ENCODE data around the gene HSPG2. TPM values are rescaled to one million over a fixed set of nuclear protein-coding genes. Genes with fewer than 3 reads are reported as not detected.

HSPG2 gene
- total RNA-seq, 1 experiment from 2014 or later, result 171 TPM

DNA sequence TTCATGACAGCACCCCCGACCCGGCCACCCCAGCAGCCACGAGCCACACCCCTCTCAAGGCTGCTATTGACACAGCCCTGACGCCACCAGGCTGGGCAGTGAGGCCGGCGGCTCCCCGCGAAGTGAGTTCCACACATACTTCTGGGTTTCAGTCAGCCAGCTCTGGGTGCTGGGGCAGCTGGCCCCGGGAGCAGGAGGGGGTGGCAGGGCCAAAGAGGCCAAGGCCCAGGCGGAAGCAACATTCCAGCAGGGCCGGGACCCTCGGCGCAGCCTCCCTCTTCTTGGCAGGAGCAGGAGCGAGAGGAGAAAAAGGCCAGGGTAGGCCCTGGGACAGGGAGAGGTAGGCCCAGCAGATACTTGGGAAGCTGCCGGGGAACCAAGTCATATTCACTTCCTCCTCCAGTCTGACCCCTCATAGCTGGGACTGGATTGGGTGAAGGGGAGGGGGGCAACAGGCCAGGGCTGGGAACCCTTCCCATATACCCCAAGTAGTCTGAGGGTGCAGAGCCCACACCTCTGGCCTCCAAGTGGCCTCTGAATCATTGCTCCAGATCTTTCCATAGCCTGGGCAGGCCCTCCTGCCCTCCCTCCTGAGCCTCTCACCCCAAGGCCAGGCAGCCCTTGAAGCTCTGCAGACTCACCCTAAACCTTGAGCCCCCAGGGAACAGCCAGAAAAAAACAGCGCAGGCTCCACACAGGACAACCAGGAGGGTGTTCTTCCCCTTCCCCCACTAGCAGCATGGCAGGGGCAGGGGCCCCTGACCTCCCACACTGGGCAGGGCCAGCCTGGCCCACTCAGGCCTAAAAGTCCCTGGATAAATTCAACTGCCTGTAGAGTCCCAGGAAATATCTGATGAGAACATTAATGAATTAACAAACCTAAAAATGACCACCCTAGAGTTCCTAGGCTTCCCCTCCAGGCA lies 5.7 kb downstream of the HSPG2 start:
- DNase-seq (ENCODE audit: low read depth, low spot score) (no peak), ATAC-seq (peak; percentile 31; the same call in 1 of the 2 replicates)
- POLR2A ChIA-PET, result interaction anchor here (0.6 kb wide), 1 partner anchor 37 kb away, joined by 3 read pairs; no protein-coding TSS in a partner anchor
- Histone ChIP-seq H3K4me3 (ENCODE audit: low read depth in 2 of 2, low read length in 2 of 2) (peak overlapping the region in 1 of 2 experiments; percentile 17; a peak in 1 of 4 replicates), H3K4me1 (ENCODE audit: control insufficient read depth, insufficient read depth, low read length) (peaks cover 64% of the 10 kb centered on the region), H3K36me3 (ENCODE audit: control insufficient read depth, insufficient read depth, low read length) (no peaks in the 10 kb centered on the region; the same call in 1 of the 2 replicates), H3K27me3 (ENCODE audit: control insufficient read depth, insufficient read depth, low read length) (no peaks in the 10 kb centered on the region), H3K27ac (ENCODE audit: low read length) (peak overlapping the region; percentile 95), H3K9me3 (ENCODE audit: control insufficient read depth, insufficient read depth, low read depth, low read length) (no peaks in the 10 kb centered on the region)
- in situ Hi-C loops (cut with HindIII; ENCODE audit: low pct_unique_long_range_greater_than_20kb, low sequenced_read_pairs), result no loop called here
- no TSS peak for BruUV-seq (replicated peaks)
- TF ChIP-seq, protein P1, sequence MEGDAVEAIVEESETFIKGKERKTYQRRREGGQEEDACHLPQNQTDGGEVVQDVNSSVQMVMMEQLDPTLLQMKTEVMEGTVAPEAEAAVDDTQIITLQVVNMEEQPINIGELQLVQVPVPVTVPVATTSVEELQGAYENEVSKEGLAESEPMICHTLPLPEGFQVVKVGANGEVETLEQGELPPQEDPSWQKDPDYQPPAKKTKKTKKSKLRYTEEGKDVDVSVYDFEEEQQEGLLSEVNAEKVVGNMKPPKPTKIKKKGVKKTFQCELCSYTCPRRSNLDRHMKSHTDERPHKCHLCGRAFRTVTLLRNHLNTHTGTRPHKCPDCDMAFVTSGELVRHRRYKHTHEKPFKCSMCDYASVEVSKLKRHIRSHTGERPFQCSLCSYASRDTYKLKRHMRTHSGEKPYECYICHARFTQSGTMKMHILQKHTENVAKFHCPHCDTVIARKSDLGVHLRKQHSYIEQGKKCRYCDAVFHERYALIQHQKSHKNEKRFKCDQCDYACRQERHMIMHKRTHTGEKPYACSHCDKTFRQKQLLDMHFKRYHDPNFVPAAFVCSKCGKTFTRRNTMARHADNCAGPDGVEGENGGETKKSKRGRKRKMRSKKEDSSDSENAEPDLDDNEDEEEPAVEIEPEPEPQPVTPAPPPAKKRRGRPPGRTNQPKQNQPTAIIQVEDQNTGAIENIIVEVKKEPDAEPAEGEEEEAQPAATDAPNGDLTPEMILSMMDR (IDR thresholded peaks at IDR 0.05), result no peak
- TF ChIP-seq POLR2AphosphoS5 (IDR thresholded peaks at IDR 0.05; ENCODE audit: low read depth, low read length), result 0 out of 2 replicates have a peak, but pooled peaks have one; percentile 32
- intact Hi-C loops (cut with micrococcal nuclease; ENCODE audit: unreplicated experiment), result no loop called here
- CTCF ChIA-PET, result no interaction called here

DNA sequence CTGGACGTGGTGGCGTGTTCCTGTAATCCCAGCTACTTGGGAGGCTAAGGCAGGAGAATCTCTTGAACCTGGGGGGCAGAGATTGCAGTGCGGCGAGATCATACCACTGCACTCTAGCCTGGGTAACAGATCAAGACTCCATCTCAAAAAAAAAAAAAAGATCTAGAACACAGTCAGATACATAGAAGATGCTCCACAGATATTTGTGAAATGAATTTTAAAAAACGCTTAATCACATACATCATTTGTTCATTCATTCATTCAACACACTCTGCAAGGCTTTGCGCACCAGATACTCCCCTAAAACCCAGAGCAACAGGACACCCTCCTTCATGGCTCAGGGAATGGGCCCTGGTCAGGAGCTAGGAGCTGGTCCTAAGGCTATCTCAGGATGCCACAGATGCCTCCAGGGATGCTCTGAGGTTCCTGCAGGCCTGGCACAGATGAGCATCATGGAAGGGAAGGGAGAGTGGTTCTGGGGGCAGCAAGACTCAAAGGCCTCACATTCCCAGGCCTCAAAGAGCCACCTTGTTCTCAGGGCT lies 6.4 kb downstream of the HSPG2 start:
- no peak for ATAC-seq
- peak overlapping the region; percentile 95 for H3K27ac ChIP-seq (ENCODE audit: low read length)
- H3K4me1 ChIP-seq (ENCODE audit: control insufficient read depth, insufficient read depth, low read length), result peaks cover 70% of the 10 kb centered on the region
- H3K4me3 ChIP-seq (ENCODE audit: low read depth in 2 of 2, low read length in 2 of 2), result peak overlapping the region in 1 of 2 experiments; percentile 17; a peak in 1 of 4 replicates
- no peak for DNase-seq (ENCODE audit: low read depth, low spot score)
- no TSS peak for BruUV-seq (replicated peaks)
- CTCF ChIA-PET, result no interaction called here
- in situ Hi-C loops (cut with HindIII; ENCODE audit: low pct_unique_long_range_greater_than_20kb, low sequenced_read_pairs), result no loop called here
- TF ChIP-seq, protein P1 (IDR thresholded peaks at IDR 0.05), result no peak
- TF ChIP-seq SIN3A (IDR thresholded peaks at IDR 0.05; ENCODE audit: borderline replicate concordance, insufficient read depth, low read depth, low read length) (no peak), TCF7L2 (IDR thresholded peaks at IDR 0.05; ENCODE audit: low read depth, low read length) (no peak), POLR2AphosphoS5 (IDR thresholded peaks at IDR 0.05; ENCODE audit: low read depth, low read length) (no peak)
- TF ChIP-seq, protein P2, sequence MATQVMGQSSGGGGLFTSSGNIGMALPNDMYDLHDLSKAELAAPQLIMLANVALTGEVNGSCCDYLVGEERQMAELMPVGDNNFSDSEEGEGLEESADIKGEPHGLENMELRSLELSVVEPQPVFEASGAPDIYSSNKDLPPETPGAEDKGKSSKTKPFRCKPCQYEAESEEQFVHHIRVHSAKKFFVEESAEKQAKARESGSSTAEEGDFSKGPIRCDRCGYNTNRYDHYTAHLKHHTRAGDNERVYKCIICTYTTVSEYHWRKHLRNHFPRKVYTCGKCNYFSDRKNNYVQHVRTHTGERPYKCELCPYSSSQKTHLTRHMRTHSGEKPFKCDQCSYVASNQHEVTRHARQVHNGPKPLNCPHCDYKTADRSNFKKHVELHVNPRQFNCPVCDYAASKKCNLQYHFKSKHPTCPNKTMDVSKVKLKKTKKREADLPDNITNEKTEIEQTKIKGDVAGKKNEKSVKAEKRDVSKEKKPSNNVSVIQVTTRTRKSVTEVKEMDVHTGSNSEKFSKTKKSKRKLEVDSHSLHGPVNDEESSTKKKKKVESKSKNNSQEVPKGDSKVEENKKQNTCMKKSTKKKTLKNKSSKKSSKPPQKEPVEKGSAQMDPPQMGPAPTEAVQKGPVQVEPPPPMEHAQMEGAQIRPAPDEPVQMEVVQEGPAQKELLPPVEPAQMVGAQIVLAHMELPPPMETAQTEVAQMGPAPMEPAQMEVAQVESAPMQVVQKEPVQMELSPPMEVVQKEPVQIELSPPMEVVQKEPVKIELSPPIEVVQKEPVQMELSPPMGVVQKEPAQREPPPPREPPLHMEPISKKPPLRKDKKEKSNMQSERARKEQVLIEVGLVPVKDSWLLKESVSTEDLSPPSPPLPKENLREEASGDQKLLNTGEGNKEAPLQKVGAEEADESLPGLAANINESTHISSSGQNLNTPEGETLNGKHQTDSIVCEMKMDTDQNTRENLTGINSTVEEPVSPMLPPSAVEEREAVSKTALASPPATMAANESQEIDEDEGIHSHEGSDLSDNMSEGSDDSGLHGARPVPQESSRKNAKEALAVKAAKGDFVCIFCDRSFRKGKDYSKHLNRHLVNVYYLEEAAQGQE (IDR thresholded peaks at IDR 0.05; ENCODE audit: insufficient read depth in 1 of 2, low read depth in 2 of 2, low read length in 1 of 2), result no peak
- H3K9me3 ChIP-seq (ENCODE audit: control insufficient read depth, insufficient read depth, low read depth, low read length), result no peaks in the 10 kb centered on the region
- H3K36me3 ChIP-seq (ENCODE audit: control insufficient read depth, insufficient read depth, low read length), result no peaks in the 10 kb centered on the region
- H3K27me3 ChIP-seq (ENCODE audit: control insufficient read depth, insufficient read depth, low read length), result no peaks in the 10 kb centered on the region
- intact Hi-C loops (cut with micrococcal nuclease; ENCODE audit: unreplicated experiment), result no loop called here
- POLR2A ChIA-PET, result interaction anchor here (0.6 kb wide), 1 partner anchor 36 kb away, joined by 3 read pairs; no protein-coding TSS in a partner anchor

Data from Panc1 (cell line).